NK-92 (cell line): ENCODE data around the gene C1orf226.

Experiments used
- DNase-seq: peaks from one replicate; lab custom pipeline; 2025; ENCODE audit not compliant: unreplicated experiment; lab: John Stamatoyannopoulos, UW

C1orf226 gene

GRCh38 chr1:162384116-162384515, 2.6 kb downstream of the C1orf226 start:
- no peak for DNase-seq

- no peak for DNase-seq
Observed at GRCh38 chr1:162384601-162385279, 3.2 kb downstream of the C1orf226 start.

DNA sequence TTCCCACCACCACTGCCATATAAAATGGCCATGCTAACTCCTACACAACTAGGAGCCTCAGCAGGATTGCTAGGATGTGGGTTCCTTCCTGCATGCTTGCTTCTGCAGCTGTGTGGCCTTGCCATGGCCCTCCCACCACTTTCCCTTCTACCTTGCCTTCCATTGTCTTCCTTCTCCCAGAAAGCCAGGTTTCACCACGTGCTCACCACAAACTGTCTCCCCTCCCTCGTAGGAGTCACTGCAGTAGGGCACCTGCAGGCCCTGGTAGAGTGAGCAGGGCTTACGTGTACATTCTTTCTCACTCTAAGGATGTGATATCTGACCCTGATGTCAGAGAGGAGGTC, 3.7 kb downstream of the C1orf226 start:
- DNase-seq = no peak

DNA sequence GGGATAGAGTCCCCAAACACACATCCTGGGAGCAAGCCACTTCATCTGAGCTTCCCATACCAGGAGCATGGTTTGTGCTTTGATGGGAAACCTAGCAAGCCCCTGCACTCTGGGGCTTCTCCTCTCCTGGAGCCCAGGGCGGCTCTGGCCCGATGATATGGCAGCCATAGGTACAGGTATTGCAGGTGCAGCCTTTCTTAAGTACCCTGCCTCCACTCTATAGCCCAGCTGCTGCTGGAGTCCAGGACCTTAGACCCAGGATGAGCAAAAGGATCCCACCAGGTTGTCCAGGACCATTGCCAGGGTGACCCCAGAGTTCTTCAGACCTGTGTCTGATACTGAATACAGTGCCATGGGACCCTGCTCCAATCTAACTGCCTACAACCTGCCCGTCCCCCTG, 4.2 kb downstream of the C1orf226 start:
- no peak for DNase-seq

DNA sequence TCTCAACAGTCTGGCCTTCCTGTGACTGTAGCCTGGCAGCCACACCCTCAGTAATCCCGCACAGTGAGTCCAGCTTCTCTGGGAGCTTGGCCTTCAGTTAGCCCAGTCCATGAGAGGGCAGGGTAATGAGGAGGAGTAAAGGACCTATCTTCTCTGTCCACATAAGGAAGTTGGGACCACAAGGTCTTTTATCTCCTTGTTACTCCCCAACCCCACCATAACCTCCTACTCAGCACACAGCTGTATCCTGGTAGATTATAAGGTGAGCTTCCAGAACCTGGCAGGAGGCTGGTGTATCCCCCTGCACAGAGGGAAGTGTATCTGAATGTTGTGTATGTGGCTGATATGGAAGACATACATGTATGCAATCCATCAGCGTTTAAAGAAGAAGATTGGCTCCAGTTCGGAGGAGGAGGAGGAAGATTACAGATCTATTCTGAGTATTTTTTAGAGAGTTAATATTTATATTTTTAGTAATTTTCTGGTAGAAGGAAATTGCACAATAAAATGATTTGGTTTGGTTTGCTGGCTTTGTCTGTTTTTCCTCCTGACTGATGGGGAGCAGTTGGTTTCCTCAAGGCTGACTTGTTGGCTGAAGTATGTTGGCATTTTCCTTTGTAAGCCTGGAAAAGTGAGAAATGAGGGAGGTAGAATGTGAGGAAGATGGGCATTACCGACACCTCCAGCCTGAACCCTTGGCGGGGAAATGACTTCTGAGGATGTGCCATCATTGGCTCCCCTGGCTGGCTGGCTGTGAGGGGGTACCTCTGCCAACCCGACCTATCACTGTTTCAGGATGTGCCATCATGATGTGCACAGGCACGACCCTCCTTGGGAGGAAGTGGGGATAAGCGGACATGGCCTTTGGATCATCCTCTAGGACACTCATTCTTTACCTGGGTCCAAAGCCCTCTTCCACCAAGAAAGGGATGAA, 5.0 kb downstream of the C1orf226 start:
- DNase-seq = no peak

GRCh38 chr1:162387226-162388082, 5.9 kb downstream of the C1orf226 start:
- DNase-seq = no peak

- no peak for DNase-seq
Observed at GRCh38 chr1:162388083-162388594, 6.6 kb downstream of the C1orf226 start.

DNA sequence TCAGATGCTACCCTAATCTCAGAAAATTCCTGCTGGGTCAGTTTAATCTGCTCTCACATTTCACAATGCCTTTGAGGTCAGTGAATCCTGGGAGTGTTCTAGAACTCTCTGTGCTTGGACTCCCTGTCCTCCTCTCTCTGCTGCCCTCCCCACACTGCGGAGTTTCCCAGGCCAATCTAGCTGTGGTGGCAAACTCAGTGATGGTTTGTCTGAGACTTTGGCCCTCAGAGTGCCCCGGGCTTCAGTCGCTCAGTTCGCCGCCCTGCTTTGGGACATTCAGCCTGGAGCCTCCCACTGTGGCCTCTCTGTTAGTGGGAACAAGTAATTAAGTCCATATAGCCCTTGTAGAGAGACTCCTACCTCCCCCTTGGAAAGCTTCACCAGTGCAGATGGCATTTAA, 7.1 kb downstream of the C1orf226 start:
- no peak for DNase-seq

- no peak for DNase-seq
Observed at GRCh38 chr1:162389021-162389818, 7.7 kb downstream of the C1orf226 start.

GRCh38 chr1:162389971-162390370, 8.4 kb downstream of the C1orf226 start:
- DNase-seq = no peak

GRCh38 chr1:162390396-162391185, 9.1 kb downstream of the C1orf226 start:
- no peak for DNase-seq

DNA sequence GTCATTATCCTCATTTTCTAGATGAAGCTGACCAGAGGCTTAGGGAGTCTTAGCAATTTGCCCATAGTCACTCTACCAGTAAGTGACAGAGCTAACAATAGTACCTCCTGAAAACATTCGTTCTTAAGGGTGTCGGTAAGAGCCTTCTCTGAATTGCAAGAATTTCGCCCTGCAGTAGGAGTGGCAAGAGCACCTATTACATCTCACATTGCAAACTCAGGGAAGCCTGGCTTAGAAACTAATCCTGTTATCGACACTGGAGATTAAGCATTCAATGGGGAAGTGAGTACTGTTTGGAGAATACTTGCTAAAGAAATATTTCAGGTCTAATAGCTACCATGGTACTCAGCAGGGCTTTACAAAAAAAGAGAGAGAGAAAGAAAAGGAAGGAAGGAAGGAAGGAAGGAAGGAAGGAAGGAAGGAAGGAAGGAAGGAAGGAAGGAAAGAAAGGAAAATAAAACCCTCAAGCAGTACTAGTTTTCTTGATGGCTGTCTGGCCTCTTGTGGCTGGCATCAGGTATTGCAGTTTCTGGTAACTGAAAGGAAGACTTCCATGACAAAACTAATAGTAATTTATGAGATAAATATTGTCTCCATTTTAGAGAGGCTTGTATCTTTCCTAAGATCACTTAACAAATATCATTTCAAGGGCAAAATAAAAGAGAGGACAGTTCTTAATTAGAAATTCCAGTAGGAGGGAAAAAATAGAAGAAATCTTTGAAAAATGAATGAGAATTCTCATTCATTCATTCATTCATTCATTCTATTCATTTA, 10.4 kb downstream of the C1orf226 start:
- no peak for DNase-seq

DNA sequence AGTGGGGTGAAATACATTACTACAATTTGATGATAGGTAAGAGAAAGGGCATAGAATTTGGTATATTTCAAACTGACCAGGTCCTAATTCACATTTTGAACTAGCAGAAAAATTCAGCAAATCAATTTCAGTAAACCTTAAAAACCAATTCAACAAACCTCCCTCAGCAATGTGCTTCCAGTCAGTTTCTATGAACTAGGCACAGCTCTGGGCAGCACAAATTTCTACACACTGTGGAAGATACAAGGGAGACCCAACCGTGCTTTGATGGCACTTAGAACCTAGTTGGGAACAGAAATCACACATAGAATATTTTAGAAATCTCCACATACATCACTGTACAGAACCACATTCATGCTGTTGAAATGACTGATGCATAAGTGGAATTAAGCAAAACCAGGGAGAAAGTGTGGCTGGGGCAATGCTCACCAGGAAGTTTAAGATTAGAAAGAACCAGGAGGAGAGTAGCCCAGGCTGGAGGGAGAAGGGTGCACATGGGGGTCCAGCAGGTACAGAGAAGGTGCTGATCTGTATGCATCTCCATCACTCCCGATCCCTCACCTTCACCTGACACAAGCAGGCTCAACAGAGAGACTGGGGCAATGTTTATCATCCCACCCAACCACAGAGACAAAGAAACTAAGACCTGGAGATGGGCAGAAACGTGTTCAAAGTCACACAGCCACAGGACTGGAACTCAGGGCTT, 14.8 kb downstream of the C1orf226 start:
- no peak for DNase-seq

DNA sequence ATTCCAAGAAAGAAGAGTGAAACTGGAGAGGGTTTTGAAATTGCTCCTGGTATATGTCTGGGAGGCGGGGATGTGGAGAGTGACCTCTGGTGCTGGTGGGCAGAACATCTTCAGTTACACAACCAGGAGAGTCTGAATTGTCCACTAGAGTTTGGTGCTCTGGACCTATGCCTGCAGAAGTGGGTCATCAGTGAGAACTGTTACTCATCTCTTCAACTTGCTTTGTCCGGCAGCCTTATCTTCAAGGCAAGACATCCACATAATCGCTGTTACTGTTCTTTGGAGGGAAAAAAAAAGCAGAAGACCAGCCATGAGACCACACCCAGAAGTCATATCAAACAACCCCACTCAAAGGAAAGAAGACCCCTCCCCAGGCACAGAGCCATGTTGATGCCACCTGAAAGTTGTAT, 15.5 kb downstream of the C1orf226 start:
- DNase-seq = no peak

GRCh38 chr1:162397943-162398560, 16.5 kb downstream of the C1orf226 start:
- DNase-seq = no peak

GRCh38 chr1:162398999-162399580, 17.6 kb downstream of the C1orf226 start:
- DNase-seq = no peak

- no peak for DNase-seq
Observed at GRCh38 chr1:162400790-162401355, 19.3 kb downstream of the C1orf226 start.
